NCI-H446 (cell line): ENCODE measurements around the gene SCIMP.
"Not testable (repeated sequence)": the region's sequence is repeated elsewhere in the genome, so short reads cannot be mapped to it uniquely, and the experiment has no call there.

Experiments
- DNase-seq, 2 experiments: peaks; one replicate each; lab custom pipeline; 2025; lab: John Stamatoyannopoulos, UW

Gene SCIMP

DNA sequence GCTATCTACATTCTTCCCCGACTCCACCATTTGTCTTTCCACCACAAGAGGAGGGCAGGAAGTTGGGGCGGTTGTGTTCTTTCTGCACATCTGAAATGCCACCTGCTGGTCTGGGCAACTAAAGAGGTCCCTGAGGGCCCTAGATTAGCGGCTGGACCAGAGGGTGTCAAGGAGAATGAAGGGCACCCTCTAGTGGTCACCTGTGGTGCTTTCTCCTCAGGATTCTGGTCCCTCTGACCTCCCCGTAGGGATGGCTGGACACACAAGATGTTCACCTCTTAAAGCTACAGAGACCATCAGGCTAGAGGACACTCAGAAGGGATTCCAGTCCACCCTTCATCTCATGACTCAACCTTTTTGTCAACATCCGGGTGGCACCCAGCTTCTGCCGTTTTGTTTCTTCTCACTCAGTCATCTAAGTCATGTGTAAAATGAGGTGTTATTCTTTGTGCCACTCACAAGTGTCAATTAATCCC lies 2.9 kb upstream of the SCIMP start:
- DNase-seq = peak in 1 of 2 experiments; percentile 7

- no peak for DNase-seq
These were observed 2.4 kb upstream of the SCIMP start for GRCh38 chr17:5236938-5237540.

- DNase-seq = not testable (repeated sequence)
These were observed 1.2 kb downstream of the SCIMP start for GRCh38 chr17:5233492-5233891.

GRCh38 chr17:5226940-5227878 lies 7.5 kb downstream of the SCIMP start:
- DNase-seq = no peak

DNA sequence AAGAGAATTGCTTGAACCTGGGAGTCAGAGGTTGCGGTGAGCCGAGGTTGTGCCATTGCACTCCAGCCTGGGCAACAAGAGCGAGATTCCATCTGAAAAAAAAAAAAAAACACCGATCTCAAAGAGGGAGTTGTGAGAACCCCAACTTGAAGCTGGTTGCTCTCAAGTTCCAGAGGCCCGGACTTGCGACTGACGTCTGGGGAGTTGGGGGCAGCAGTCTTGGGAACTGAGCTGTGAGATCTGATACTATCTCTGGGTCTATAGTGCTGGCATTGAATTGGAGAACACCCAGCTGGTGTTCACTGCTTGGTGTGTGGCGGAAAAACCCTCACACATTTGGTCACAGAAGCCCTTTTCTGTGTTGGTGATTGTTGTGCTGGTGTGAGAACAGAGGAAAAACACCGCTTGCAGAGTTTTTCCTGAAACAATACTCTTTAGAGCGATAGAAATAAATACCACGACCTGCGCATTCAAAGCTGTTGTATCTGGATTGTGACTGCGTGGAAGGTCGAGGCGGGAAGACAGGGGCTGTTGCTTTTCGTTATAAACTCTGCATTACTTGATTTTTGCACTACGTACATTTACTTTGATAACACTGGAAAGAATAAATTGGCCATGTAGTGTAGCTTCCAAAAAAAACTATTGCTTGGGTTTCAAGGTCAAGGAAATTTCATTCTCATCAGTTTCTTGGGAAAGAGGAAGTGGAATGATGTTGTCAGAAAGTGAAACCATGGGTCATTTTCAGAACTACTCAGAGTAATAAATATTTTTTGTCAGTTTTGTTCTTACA lies 8.8 kb downstream of the SCIMP start:
- no peak for DNase-seq

- DNase-seq = not testable (repeated sequence)
These were observed 12.7 kb downstream of the SCIMP start for GRCh38 chr17:5221912-5222311.

DNA sequence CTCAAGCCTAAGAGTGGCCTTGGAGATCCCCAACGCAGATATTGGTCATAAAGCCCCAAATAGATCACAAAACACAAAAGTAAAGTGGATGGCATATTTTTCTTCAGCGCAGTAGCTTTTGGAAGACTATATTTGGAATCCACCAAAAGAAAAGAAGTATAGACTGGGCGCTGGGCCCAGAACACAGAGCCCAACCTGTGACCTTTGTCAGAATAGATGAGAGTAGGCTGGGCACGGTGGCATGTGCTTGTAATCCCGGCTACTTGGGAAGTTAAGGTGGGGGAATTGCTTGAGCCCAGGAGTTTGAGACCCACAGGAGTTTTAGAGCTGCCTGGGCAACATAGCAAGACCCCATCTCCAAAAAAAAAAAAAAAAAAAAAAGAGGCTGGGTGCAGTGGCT lies 14.6 kb downstream of the SCIMP start:
- DNase-seq = no peak

GRCh38 chr17:5219536-5219935 lies 15.1 kb downstream of the SCIMP start:
- no peak for DNase-seq

DNA sequence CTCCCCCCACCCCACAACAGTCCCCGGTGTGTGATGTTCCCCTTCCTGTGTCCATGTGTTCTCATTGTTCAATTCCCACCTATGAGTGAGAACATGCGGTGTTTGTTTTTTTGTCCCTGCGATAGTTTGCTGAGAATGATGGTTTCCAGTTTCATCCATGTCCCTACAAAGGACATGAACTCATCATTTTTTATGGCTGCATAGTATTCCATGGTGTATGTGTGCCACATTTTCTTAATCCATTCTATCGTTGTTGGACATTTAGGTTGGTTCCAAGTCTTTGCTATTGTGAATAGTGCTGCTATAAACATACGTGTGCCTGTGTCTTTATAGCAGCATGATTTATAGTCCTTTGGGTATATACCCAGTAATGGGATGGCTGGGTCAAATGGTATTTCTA lies 17.1 kb downstream of the SCIMP start:
- DNase-seq = not testable (repeated sequence)

DNA sequence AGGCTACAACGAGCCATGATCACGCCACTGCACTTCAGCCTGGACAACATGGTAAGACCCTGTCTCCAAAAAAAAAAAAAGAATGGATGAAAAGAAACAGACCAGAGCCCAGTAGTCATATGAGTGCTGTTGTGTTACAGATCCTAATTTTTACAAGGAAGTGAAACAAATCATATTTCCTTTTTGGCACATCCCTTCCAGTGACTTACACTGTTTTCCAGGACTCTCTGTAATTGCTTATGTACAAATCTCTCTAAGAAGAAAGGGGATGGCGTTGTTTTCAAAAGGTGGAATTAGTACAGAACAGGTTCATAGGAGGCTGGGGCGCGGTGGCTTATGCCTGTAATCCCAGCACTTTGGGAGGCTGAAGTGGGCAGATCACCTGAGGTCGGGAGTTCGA lies 23.2 kb downstream of the SCIMP start:
- DNase-seq = no peak

- no peak for DNase-seq
These were observed 23.9 kb downstream of the SCIMP start for GRCh38 chr17:5210614-5211252.

GRCh38 chr17:5210091-5210490 lies 24.6 kb downstream of the SCIMP start:
- no peak for DNase-seq

- DNase-seq = no peak
These were observed 25.3 kb downstream of the SCIMP start for GRCh38 chr17:5209396-5209795.

DNA sequence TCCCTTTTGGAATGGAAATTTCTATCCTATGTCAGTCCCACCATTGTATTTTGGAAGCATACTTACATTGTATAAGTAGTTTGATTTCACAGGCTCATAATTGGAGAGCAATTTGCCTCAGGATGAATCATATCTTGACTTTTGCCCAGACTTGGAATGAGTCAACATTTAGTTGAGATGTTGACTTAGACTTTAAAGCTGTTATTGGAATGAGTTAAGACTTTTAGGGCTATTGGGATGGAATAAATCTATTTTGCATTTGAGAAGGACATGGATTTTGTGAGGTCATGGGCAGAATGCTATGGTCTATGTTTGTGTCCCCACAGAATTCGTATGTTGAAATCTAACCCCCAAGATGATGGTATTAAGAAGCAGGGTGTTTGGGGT lies 30.8 kb downstream of the SCIMP start:
- no peak for DNase-seq

DNA sequence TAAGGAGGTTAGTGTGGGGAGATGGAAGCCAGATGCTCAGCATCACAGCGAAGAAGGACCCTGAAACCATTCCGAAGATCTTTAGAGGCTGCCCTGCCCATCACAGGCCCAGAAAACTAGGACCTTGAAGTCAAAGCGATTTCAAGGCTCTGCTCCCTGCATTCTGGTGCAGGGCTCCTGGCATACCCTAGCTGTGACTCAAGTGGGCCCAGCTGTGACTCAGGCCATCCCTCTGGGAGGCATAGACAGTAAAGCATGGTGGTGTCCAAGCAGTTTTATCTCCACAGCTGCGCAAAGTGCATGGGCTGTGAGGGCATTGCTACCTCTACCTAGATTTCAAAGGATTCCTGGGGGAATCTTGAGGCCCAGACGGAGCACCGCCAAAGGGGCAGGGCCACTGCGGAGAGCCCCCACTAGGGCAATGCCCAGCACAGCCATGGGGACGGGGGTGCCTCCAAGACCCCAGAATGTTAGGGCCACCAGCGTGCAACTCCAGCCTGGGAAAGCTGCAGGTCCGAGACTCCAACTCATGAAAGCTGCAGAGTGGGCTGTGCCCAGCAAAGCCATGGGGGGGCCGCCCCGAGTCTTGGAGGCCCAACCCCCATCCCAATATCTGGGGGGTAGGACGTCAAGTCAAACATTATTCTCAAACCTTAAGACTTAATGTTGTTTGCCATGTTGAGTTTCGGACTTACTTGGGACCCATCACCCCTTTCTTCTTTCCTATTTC lies 31.3 kb downstream of the SCIMP start:
- no peak for DNase-seq

- no peak for DNase-seq
These were observed 33.6 kb downstream of the SCIMP start for GRCh38 chr17:5201011-5201410.

- no peak for DNase-seq
These were observed 34.3 kb downstream of the SCIMP start for GRCh38 chr17:5200360-5200759.

- no peak for DNase-seq
These were observed 36.2 kb downstream of the SCIMP start for GRCh38 chr17:5198472-5198871.

- no peak for DNase-seq
These were observed 40.3 kb downstream of the SCIMP start for GRCh38 chr17:5194346-5194745.

DNA sequence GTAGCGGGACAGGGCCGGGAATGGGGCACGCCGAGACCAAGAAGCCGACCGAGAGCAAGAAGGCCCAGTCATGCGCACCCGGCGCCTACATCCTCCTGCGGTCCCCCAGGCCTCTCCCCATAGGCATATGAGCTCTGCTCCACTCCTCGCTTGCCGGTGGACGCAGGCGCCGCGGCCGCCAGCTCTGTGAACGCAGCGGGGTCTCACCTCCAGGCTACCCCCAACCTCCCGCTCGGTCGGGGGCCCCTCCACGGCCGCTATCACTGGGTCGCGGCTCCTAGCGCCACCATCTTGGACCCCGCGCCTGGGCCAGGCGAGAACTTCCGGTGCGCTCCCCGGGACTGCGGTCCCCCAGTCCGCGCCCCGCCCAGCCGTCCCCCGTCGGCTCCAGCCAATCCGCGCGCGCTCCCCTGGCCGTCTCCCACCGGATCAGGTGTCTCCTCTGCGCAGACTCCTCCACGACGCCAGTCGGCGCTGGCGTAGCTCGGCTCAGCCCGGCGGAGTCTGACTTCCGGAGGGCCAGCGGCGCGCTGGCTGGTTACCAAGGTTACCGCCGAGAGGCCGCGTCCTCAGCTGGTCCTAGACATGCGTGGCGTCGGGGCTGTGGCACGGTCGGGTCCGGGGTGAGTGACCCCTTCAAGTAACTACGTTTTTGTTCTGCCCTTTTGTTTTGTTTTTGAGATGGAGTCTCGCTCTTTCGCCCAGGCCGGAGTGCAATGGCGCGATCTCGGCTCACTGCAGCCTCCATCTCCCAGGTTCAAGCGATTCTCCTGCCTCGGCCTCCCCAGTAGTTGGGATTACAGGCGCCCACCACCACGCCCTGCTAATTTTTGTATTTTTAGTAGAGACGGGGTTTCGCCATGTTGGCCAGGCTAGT lies 42.9 kb downstream of the SCIMP start, which contains the start of gene ZNF594:
TSS of gene ZNF594 (minus strand) at position 328 of the 877 bp plus-strand sequence. CDS start 7,612 bp downstream, outside the sequence.
- peak; percentile 84 to 97 for DNase-seq
